Measurements from ENCODE around the gene NIT2.

GRCh38 chr3:100403362-100404249 lies 69.0 kb downstream of the NIT2 start:
- no peak for TF ChIP-seq POLR2AphosphoS5 (IDR thresholded peaks at IDR 0.05)
- TF ChIP-seq CTCF (IDR thresholded peaks at IDR 0.05), result no peak
- TF ChIP-seq POLR2A (IDR thresholded peaks at IDR 0.05), result no peak
- no peak for TF ChIP-seq EP300 (IDR thresholded peaks at IDR 0.05)
